HL-60 (cell line): ENCODE measurements around the gene SLC6A18.

Experiments
- GABPA ChIP-seq: IDR thresholded peaks from 2 replicates; pipeline ENCODE4 v1.6.1; 2012; ENCODE audit warnings: low read depth
- POLR2AphosphoS5 ChIP-seq: IDR thresholded peaks from 2 replicates; pipeline ENCODE4 v1.6.1; 2012; ENCODE audit warnings: low read depth
- TF ChIP-seq, protein P1 (sequence below): IDR thresholded peaks from one replicate; pipeline ENCODE4 v1.5.1; 2011; ENCODE audit warnings: low read length, control low read depth, inconsistent platforms; ENCODE audit not compliant: insufficient read depth
- TF ChIP-seq, protein P2 (sequence below): IDR thresholded peaks from 2 replicates; pipeline ENCODE4 v1.6.1; 2012; ENCODE audit warnings: low read depth; ENCODE audit not compliant: insufficient replicate concordance

DNA sequence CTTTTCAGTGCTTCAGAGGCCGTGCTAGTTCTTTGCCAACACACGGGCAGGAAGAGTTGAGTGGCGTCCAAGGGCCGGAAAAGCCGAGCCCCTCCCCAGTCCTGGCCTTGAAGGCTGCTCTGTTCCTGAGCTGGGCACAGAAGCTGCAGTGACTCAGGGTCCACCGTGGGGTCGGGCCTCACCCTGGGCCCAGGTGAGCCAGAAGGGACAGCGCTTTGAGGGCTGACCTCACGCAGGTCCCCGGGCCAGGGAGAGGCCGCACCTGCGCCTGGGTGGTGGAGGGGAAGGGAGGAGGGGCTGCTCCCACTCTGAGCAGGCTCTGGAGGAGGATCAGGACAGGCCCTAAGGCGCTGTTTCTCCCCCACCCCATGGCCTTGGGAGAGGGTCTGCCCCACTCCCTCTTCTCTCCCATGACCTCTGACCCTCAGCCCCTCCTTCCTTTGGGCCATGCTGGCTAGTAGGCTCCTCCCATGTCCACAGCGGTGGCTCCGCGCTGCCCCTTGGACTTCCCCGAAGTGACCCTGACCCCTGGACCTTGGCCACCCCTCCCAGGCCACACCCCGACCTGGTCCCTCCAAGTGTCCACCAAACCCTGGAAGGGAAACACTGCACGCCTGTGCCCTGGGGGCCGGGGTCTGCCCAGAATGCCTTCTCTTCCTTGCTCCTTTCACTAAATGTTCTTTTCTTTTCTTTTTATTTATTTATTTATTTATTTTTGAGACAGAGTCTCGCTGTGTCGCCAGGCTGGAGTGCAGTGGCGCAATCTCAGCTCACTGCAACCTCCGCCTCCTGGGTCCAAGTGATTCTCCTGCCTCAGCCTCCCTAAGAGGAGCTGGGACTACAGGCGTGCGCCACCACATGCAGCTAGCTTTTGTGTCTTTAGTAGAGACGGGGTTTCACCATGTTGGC is 43.5 kb upstream of the SLC6A18 start:
- TF ChIP-seq, protein P1, sequence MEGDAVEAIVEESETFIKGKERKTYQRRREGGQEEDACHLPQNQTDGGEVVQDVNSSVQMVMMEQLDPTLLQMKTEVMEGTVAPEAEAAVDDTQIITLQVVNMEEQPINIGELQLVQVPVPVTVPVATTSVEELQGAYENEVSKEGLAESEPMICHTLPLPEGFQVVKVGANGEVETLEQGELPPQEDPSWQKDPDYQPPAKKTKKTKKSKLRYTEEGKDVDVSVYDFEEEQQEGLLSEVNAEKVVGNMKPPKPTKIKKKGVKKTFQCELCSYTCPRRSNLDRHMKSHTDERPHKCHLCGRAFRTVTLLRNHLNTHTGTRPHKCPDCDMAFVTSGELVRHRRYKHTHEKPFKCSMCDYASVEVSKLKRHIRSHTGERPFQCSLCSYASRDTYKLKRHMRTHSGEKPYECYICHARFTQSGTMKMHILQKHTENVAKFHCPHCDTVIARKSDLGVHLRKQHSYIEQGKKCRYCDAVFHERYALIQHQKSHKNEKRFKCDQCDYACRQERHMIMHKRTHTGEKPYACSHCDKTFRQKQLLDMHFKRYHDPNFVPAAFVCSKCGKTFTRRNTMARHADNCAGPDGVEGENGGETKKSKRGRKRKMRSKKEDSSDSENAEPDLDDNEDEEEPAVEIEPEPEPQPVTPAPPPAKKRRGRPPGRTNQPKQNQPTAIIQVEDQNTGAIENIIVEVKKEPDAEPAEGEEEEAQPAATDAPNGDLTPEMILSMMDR: no peak
- TF ChIP-seq POLR2AphosphoS5 (no peak), GABPA (no peak)
- TF ChIP-seq, protein P2, sequence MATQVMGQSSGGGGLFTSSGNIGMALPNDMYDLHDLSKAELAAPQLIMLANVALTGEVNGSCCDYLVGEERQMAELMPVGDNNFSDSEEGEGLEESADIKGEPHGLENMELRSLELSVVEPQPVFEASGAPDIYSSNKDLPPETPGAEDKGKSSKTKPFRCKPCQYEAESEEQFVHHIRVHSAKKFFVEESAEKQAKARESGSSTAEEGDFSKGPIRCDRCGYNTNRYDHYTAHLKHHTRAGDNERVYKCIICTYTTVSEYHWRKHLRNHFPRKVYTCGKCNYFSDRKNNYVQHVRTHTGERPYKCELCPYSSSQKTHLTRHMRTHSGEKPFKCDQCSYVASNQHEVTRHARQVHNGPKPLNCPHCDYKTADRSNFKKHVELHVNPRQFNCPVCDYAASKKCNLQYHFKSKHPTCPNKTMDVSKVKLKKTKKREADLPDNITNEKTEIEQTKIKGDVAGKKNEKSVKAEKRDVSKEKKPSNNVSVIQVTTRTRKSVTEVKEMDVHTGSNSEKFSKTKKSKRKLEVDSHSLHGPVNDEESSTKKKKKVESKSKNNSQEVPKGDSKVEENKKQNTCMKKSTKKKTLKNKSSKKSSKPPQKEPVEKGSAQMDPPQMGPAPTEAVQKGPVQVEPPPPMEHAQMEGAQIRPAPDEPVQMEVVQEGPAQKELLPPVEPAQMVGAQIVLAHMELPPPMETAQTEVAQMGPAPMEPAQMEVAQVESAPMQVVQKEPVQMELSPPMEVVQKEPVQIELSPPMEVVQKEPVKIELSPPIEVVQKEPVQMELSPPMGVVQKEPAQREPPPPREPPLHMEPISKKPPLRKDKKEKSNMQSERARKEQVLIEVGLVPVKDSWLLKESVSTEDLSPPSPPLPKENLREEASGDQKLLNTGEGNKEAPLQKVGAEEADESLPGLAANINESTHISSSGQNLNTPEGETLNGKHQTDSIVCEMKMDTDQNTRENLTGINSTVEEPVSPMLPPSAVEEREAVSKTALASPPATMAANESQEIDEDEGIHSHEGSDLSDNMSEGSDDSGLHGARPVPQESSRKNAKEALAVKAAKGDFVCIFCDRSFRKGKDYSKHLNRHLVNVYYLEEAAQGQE: no peak
